A549 (cell line): ENCODE measurements around the gene USP36. TPM values are rescaled to one million over a fixed set of nuclear protein-coding genes. Genes with fewer than 3 reads are reported as not detected.

Experiments used
- ATAC-seq, 2 experiments: fragments of 200-7000 bp in 1 of 2; fragments of >200 bp in 1 of 2; cut with Nextera tagmentation in 1 of 2; cut with Tn5 transposase in 1 of 2; 3 replicates each; pipeline versions ENCODE4 v1.8.0 to v1.9.1; 2018 to 2020; ENCODE audit warnings: mild to moderate bottlenecking in 1 of 2, moderate library complexity in 1 of 2
- CTCF ChIA-PET: fragments of 300-600 bp; sonication (Branson Sonifier 250); formaldehyde crosslinking; extraction: SDS; loops from one replicate; lab custom pipeline; 2021; ENCODE audit warnings: antibody characterized with exemption, inconsistent platforms; lab: Yijun Ruan, JAX
- POLR2A ChIA-PET: fragments of 350-600 bp; formaldehyde crosslinking; extraction: SDS; loops from one replicate; lab custom pipeline; 2021; ENCODE audit warnings: antibody characterized with exemption, inconsistent platforms; lab: Yijun Ruan, JAX
- DNase-seq, 2 experiments: peaks; one replicate each; pipeline versions ENCODE4 v3.0.0 to v3.0.0-alpha.2; 2011 to 2016; ENCODE audit warnings: low read depth in 1 of 2, low spot score in 1 of 2
- FAIRE-seq: peaks from 2 replicates; lab custom pipeline; 2011; peaks lifted over from hg19 to GRCh38; lab: Jason Lieb, UNC
- H3K27ac ChIP-seq, 2 experiments: fragments of >200 bp; sonication (Bioruptor Twin); formaldehyde crosslinking; 3 replicates each; pipeline ENCODE4 v1.5.1; 2016 to 2017
- H3K4me1 ChIP-seq: fragments of >200 bp; sonication (Bioruptor Twin); formaldehyde crosslinking; 3 replicates; pipeline ENCODE4 v1.6.1; 2016
- H3K4me2 ChIP-seq: fragments of >200 bp; sonication (Bioruptor Twin); formaldehyde crosslinking; 3 replicates; pipeline ENCODE4 v1.6.1; 2016
- H3K4me3 ChIP-seq: fragments of >200 bp; sonication (Bioruptor Twin); formaldehyde crosslinking; 3 replicates; pipeline ENCODE4 v1.5.1; 2016
- H3K9me3 ChIP-seq: fragments of >200 bp; sonication (Bioruptor Twin); formaldehyde crosslinking; 3 replicates; pipeline ENCODE4 v1.6.1; 2016
- CBX2 ChIP-seq: fragments of 200-600 bp; sonication (generic); IDR thresholded peaks from 2 replicates; pipeline ENCODE4 v1.6.1; 2016; ENCODE audit warnings: low read depth, mild to moderate bottlenecking, borderline replicate concordance
- CHD2 ChIP-seq: fragments of 150-350 bp; IDR thresholded peaks from 2 replicates; pipeline ENCODE4 v1.6.1; 2014; ENCODE audit warnings: low read length; ENCODE audit not compliant: partially characterized antibody
- EHF ChIP-seq: fragments of 250-450 bp; sonication (Bioruptor Pico); IDR thresholded peaks from 2 replicates; pipeline ENCODE4 v1.5.0; 2020; ENCODE audit warnings: mild to moderate bottlenecking
- EHMT2 ChIP-seq: fragments of 200-600 bp; sonication (generic); IDR thresholded peaks from 2 replicates; pipeline ENCODE4 v1.6.1; 2016; ENCODE audit warnings: antibody characterized with exemption, low read depth, mild to moderate bottlenecking, moderate library complexity
- EP300 ChIP-seq, 2 experiments: fragments of >200 bp; sonication (Bioruptor Twin); formaldehyde crosslinking; IDR thresholded peaks; 2 replicates in 1 of 2; 3 replicates in 1 of 2; pipeline ENCODE4 v1.6.1; 2016 to 2017
- ESRRA ChIP-seq: fragments of 150-350 bp; IDR thresholded peaks from 2 replicates; pipeline ENCODE4 v1.6.1; 2014; ENCODE audit warnings: mild to moderate bottlenecking, low read length, borderline replicate concordance
- FOSB ChIP-seq: fragments of 250-450 bp; sonication (Bioruptor Pico); IDR thresholded peaks from 2 replicates; pipeline ENCODE4 v1.5.0; 2020; ENCODE audit warnings: mild to moderate bottlenecking, moderate library complexity
- FOSL2 ChIP-seq, 2 experiments: fragments of 450-650 bp in 1 of 2; fragments of >200 bp in 1 of 2; sonication (Bioruptor Twin) in 1 of 2; formaldehyde crosslinking; IDR thresholded peaks; 2 replicates each; pipeline versions ENCODE4 v1.5.0 to v1.6.1; 2016 to 2020; ENCODE audit warnings: mild to moderate bottlenecking in 1 of 2, moderate library complexity in 1 of 2
- FOXS1 ChIP-seq: fragments of 250-450 bp; sonication (Bioruptor Pico); IDR thresholded peaks from 2 replicates; pipeline ENCODE4 v1.5.0; 2020; ENCODE audit warnings: mild to moderate bottlenecking, moderate library complexity
- KDM1A ChIP-seq: fragments of 200-600 bp; sonication (generic); IDR thresholded peaks from 2 replicates; pipeline ENCODE4 v1.6.1; 2016; ENCODE audit warnings: low read depth, mild to moderate bottlenecking
- MAZ ChIP-seq: fragments of 150-350 bp; IDR thresholded peaks from 2 replicates; pipeline ENCODE4 v1.6.1; 2014; ENCODE audit warnings: antibody characterized with exemption, low read depth, low read length, borderline replicate concordance
- NFE2L2 ChIP-seq: fragments of 150-350 bp; conservative IDR thresholded peaks from 2 replicates; pipeline ENCODE4 v1.6.1; 2014; ENCODE audit warnings: low read length
- NR3C1 ChIP-seq: fragments of >200 bp; sonication (Bioruptor Twin); formaldehyde crosslinking; IDR thresholded peaks from 3 replicates; pipeline ENCODE4 v1.6.1; 2017
- RCOR1 ChIP-seq: fragments of 150-350 bp; IDR thresholded peaks from 2 replicates; pipeline ENCODE4 v1.6.1; 2014; ENCODE audit warnings: antibody characterized with exemption, low read length, low read depth
- REST ChIP-seq: fragments of 200-600 bp; sonication (generic); IDR thresholded peaks from 2 replicates; pipeline ENCODE4 v1.6.1; 2016; ENCODE audit warnings: antibody characterized with exemption, mild to moderate bottlenecking, moderate library complexity
- SREBF2 ChIP-seq: fragments of 450-650 bp; IDR thresholded peaks from 2 replicates; pipeline ENCODE4 v1.6.1; 2014; ENCODE audit warnings: mild to moderate bottlenecking, moderate library complexity
- ZFP36 ChIP-seq: fragments of 450-650 bp; IDR thresholded peaks from 2 replicates; pipeline ENCODE4 v1.6.1; 2014; ENCODE audit warnings: borderline replicate concordance; ENCODE audit not compliant: partially characterized antibody
- ZNF302 ChIP-seq: fragments of 250-450 bp; sonication (Bioruptor Pico); IDR thresholded peaks from 2 replicates; pipeline ENCODE4 v1.9.0; 2021; ENCODE audit warnings: inconsistent platforms, mild to moderate bottlenecking, moderate library complexity
- ZSCAN20 ChIP-seq: fragments of 250-450 bp; sonication (Bioruptor Pico); IDR thresholded peaks from 2 replicates; pipeline ENCODE4 v1.8.0; 2022; ENCODE audit warnings: mild to moderate bottlenecking, moderate library complexity
- WGBS: methylation state at CpG from one replicate; pipeline ENCODE4 v1.1.6; 2017; ENCODE audit errors: missing lambda C conversion rate; 5-methylcytosine and 5-hydroxymethylcytosine counted together
- polyA plus RNA-seq, 4 experiments: library from polyadenylated mRNA; depleted of rRNA in 3 of 4; stranded (reverse); fragments of >200 nt; fragmentation: RNase III in 1 of 4; extraction: RNeasy Plus Mini Kit Qiagen cat#74134 plus additional on column Dnase treatment in 1 of 4; gene quantifications; 2 replicates in 3 of 4; 3 replicates in 1 of 4; pipeline ENCODE4 v1.2.3, GENCODE V29; 2011 to 2017
- TF ChIP-seq, protein P1 (sequence below): fragments of >200 bp; sonication (Bioruptor Twin); formaldehyde crosslinking; IDR thresholded peaks from 3 replicates; pipeline ENCODE4 v1.5.1; 2016
- TF ChIP-seq, protein P2 (sequence below): IDR thresholded peaks from 2 replicates; pipeline ENCODE4 v1.6.1; 2012; ENCODE audit warnings: low read depth, borderline replicate concordance
- TF ChIP-seq, protein P3 (sequence below): IDR thresholded peaks from 2 replicates; pipeline ENCODE4 v1.6.1; 2012

Gene USP36
- polyA plus RNA-seq, 2 of the 4 experiments (the other 2 are of a cell fraction) = 41.1 to 49.0 TPM

DNA sequence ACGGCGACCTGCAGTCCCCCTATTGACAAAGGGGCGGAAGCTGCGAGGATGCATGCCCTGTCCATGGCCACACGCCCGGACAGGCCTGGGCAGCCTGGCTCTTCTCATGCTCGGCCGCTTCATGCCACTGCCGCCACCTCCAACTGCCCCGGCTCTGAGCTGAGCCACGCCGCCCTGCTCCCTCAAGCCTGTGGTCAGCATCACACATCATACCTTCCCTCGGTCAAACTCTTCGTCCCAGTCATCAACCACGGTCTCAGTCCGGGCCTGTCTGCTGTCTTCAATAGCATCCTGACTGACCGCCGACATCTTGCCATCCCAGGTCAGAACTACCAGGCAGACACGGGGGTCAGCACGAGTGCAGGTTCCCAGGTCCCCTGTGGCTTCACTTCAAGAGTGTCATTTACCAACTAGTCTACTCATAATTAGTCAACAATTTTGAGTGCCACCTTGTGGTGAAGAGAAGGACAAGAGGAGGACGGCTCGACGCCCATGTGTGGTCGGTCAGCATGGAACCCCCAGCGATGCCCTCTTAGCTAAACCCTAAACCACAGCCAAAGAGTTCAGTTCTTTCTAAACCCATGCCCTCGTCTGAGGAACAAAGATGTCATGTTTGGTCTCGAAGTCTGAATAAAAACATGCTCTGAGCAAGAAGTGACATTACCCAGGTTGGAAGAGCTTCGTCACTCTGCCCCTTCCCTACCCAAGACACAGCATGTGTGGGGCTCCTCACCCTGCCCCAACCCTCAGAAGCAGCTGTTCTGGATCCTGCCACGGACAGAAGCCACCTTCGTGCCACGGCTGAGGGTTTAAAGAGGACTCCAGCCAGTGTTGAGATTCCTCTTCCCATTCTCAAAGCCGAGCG, 41.7 kb downstream of the USP36 start (continued):
- TF ChIP-seq FOSL2 (IDR thresholded peaks at IDR 0.05) = no peak
- no peak for TF ChIP-seq FOSL2 (CRISPR knock-in tag; IDR thresholded peaks at IDR 0.05)
- TF ChIP-seq, protein P1, sequence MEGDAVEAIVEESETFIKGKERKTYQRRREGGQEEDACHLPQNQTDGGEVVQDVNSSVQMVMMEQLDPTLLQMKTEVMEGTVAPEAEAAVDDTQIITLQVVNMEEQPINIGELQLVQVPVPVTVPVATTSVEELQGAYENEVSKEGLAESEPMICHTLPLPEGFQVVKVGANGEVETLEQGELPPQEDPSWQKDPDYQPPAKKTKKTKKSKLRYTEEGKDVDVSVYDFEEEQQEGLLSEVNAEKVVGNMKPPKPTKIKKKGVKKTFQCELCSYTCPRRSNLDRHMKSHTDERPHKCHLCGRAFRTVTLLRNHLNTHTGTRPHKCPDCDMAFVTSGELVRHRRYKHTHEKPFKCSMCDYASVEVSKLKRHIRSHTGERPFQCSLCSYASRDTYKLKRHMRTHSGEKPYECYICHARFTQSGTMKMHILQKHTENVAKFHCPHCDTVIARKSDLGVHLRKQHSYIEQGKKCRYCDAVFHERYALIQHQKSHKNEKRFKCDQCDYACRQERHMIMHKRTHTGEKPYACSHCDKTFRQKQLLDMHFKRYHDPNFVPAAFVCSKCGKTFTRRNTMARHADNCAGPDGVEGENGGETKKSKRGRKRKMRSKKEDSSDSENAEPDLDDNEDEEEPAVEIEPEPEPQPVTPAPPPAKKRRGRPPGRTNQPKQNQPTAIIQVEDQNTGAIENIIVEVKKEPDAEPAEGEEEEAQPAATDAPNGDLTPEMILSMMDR = peak; percentile 52
- no peak for TF ChIP-seq ZNF302 (CRISPR knock-in tag)

- WGBS = 86% methylated on average over 28 of the region's 28 CpGs
- CTCF ChIA-PET = interaction anchor here (0.7 to 4.2 kb wide), 11 partner anchors 8 to 376 kb away, joined by 3 to 49 read pairs (median 5); no protein-coding TSS in a partner anchor
- TF ChIP-seq RCOR1 (no peak), ZSCAN20 (CRISPR knock-in tag) (no peak), CBX2 (no peak)
- TF ChIP-seq, protein P2, sequence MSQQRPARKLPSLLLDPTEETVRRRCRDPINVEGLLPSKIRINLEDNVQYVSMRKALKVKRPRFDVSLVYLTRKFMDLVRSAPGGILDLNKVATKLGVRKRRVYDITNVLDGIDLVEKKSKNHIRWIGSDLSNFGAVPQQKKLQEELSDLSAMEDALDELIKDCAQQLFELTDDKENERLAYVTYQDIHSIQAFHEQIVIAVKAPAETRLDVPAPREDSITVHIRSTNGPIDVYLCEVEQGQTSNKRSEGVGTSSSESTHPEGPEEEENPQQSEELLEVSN = no peak
- TF ChIP-seq, all 56 proteins: peak for 0
- Histone ChIP-seq H3K4me1 (no peaks in the 10 kb centered on the region), H3K27ac (no peak overlapping the region), H3K4me2 (no peak overlapping the region), H3K9me3 (no peaks in the 10 kb centered on the region), H3K4me3 (no peak overlapping the region)
- POLR2A ChIA-PET = interaction anchor here (0.5 kb wide), 1 partner anchor 47 kb away, joined by 5 read pairs; no protein-coding TSS in a partner anchor
- no peak for DNase-seq
- no peak for FAIRE-seq
- no peak for ATAC-seq
Measured at GRCh38 chr17:78797691-78798585, 42.7 kb downstream of the USP36 start.

DNA sequence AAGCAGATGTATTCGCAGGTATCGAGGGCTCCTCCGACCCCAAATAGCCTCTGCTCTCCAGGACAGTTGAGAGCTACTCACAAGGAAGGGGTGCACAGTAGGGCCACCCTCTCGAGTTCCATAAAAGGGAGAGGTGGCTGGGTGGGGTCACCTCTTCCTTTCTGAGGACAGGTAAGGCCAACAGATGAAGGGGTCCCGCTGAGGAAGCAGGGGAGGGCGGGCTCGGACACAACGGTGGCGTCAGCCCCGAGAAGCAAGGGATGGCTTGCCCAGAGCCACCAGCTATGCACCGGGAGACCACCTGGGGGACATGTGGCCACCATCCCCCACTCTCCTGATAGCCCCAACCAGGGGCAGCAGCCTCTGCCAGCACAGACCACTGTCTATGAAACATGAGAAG, 43.4 kb downstream of the USP36 start:
- ChIA-PET CTCF (interaction anchor here (1.0 to 4.2 kb wide), 4 partner anchors 11 to 300 kb away, joined by 3 to 49 read pairs (median 4); no protein-coding TSS in a partner anchor), POLR2A (no interaction called here)
- no peak for TF ChIP-seq FOXS1 (CRISPR knock-in tag)
- no peak for TF ChIP-seq EP300 (IDR thresholded peaks at IDR 0.05)
- TF ChIP-seq REST = no peak
- TF ChIP-seq CHD2 = no peak
- TF ChIP-seq EHF (CRISPR knock-in tag) = no peak
- no peak for TF ChIP-seq MAZ
- TF ChIP-seq FOSB (CRISPR knock-in tag) = no peak
- TF ChIP-seq ESRRA = no peak
- no peak for TF ChIP-seq SREBF2
- TF ChIP-seq NFE2L2 = no peak
- TF ChIP-seq CBX2 = no peak
- no peak for TF ChIP-seq EHMT2
- TF ChIP-seq, protein P2 = no peak
- no peak for TF ChIP-seq NR3C1
- no peak for TF ChIP-seq ZFP36
- TF ChIP-seq KDM1A = no peak
- TF ChIP-seq, protein P3, sequence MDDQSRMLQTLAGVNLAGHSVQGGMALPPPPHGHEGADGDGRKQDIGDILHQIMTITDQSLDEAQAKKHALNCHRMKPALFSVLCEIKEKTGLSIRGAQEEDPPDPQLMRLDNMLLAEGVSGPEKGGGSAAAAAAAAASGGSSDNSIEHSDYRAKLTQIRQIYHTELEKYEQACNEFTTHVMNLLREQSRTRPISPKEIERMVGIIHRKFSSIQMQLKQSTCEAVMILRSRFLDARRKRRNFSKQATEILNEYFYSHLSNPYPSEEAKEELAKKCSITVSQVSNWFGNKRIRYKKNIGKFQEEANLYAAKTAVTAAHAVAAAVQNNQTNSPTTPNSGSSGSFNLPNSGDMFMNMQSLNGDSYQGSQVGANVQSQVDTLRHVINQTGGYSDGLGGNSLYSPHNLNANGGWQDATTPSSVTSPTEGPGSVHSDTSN = no peak

More for the DNA sequence above, 43.4 kb downstream of the USP36 start:
- ATAC-seq = no peak
- no peaks in the 10 kb centered on the region for H3K4me1 ChIP-seq
- DNase-seq = no peak
- H3K9me3 ChIP-seq = no peaks in the 10 kb centered on the region
- no peak overlapping the region for H3K4me3 ChIP-seq
- no peak overlapping the region for H3K4me2 ChIP-seq
- no peak for FAIRE-seq
- WGBS = 93% methylated on average over 11 of the region's 11 CpGs
- no peak overlapping the region for H3K27ac ChIP-seq
